Esophagus squamous epithelium (tissue), 5 donors: ENCODE data around the gene TMA7. TPM values are rescaled to one million over a fixed set of nuclear protein-coding genes. Genes with fewer than 3 reads are reported as not detected.

ENCODE experiments used
- DNase-seq: peaks from one replicate; lab custom pipeline; 2025; lab: John Stamatoyannopoulos, UW
- H3K27ac ChIP-seq, 4 donors: fragments of 200-600 bp; sonication (generic); one replicate each; pipeline ENCODE4 v1.5.1; 2016 to 2019; ENCODE audit warnings: mild to moderate bottlenecking in 1 of 4
- H3K27me3 ChIP-seq, 4 donors: fragments of 200-600 bp; sonication (generic); 1 replicate in 3 of 4; 2 replicates in 1 of 4; pipeline versions ENCODE4 v1.5.1 to v1.6.0; 2017 to 2021; ENCODE audit warnings: antibody characterized with exemption in 1 of 4
- H3K36me3 ChIP-seq, 3 donors: fragments of 200-600 bp; sonication (generic); one replicate each; pipeline ENCODE4 v1.5.1; 2016 to 2019
- H3K4me1 ChIP-seq, 3 donors: fragments of 200-600 bp; sonication (generic); one replicate each; pipeline ENCODE4 v1.5.1; 2017 to 2019
- H3K4me3 ChIP-seq, 4 donors: fragments of 200-600 bp; sonication (generic); 1 replicate in 3 of 4; 2 replicates in 1 of 4; pipeline ENCODE4 v1.5.1; 2016 to 2019; ENCODE audit warnings: mild to moderate bottlenecking in 2 of 4, moderate library complexity in 1 of 4
- H3K9me3 ChIP-seq, 3 donors: fragments of 200-600 bp; sonication (generic); one replicate each; pipeline ENCODE4 v1.5.1; 2016 to 2019
- POLR2A ChIP-seq, 4 donors: fragments of 450-650 bp; IDR thresholded peaks; one replicate each; pipeline ENCODE4 v1.6.1; 2017; ENCODE audit warnings: antibody characterized with exemption in 4 of 4, mild to moderate bottlenecking in 4 of 4, moderate library complexity in 3 of 4
- WGBS, 2 donors: methylation state at CpG; one replicate each; pipeline ENCODE4 v1.1.5; 2018; 5-methylcytosine and 5-hydroxymethylcytosine counted together
- intact Hi-C: fragments of 100-400 bp; cut with DNase I; formaldehyde crosslinking; loops from one replicate; pipeline ENCODE4 v1.15.0; 2022
- total RNA-seq, 4 donors: library from RNA; depleted of rRNA; stranded (reverse); fragments of >200 nt; gene quantifications; one replicate each; pipeline ENCODE4 v1.1.0, GENCODE V29; 2016
- TF ChIP-seq, protein P1 (sequence below), 6 experiments: fragments of 450-650 bp in 4 of 6; fragments of 200-600 bp in 2 of 6; sonication (generic) in 2 of 6; IDR thresholded peaks; one replicate each; pipeline ENCODE4 v1.5.1; 2016 to 2019; ENCODE audit warnings: antibody characterized with exemption in 6 of 6, mild to moderate bottlenecking in 4 of 6, moderate library complexity in 4 of 6
- donor health status: DM: yes; HTN: yes; CAD: no.

The TMA7 gene
- total RNA-seq, 4 donors from 2014 or later = 293 to 431 (median 357) TPM

DNA sequence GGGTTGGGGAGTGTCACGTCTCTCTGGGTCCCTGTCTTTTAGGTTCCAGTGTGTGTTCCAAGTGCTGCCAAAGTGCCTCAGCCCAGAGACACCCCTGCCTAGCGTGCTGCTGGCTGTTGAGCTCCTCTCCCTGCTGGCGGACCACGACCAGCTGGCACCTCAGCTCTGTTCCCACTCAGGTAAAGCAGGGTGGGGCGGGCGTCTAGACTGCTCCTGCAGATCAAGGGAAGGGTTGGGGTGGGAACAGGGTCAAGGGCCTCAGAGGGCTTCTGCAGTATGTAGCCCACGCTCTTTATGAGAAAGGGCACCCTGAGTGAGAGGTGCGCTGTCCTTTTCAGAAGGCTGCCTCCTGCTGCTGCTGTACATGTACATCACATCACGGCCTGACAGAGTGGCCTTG lies 23.6 kb downstream of the TMA7 start:
- H3K9me3 ChIP-seq = no peaks in the 10 kb centered on the region
- peak overlapping the region in 2 of 4 donors; percentile 1 to 99 for H3K27ac ChIP-seq
- H3K4me3 ChIP-seq = no peak overlapping the region
- DNase-seq = no peak
- no peaks in the 10 kb centered on the region for H3K27me3 ChIP-seq
- H3K36me3 ChIP-seq = peaks cover 15 to 80% (median 39%) of the 10 kb centered on the region in 3 donors
- 86% methylated on average over 1 of the region's 9 CpGs; no CpG with 5 or more reads in 1 of the 2 donors for whole genome bisulfite sequencing, 2 donors
- peaks cover 36 to 53% (median 41%) of the 10 kb centered on the region in 3 donors for H3K4me1 ChIP-seq
- intact Hi-C loops = loop anchor here (5.0 kb wide), 1 partner anchor 89 kb away; no protein-coding TSS in a partner anchor
- TF ChIP-seq, protein P1, sequence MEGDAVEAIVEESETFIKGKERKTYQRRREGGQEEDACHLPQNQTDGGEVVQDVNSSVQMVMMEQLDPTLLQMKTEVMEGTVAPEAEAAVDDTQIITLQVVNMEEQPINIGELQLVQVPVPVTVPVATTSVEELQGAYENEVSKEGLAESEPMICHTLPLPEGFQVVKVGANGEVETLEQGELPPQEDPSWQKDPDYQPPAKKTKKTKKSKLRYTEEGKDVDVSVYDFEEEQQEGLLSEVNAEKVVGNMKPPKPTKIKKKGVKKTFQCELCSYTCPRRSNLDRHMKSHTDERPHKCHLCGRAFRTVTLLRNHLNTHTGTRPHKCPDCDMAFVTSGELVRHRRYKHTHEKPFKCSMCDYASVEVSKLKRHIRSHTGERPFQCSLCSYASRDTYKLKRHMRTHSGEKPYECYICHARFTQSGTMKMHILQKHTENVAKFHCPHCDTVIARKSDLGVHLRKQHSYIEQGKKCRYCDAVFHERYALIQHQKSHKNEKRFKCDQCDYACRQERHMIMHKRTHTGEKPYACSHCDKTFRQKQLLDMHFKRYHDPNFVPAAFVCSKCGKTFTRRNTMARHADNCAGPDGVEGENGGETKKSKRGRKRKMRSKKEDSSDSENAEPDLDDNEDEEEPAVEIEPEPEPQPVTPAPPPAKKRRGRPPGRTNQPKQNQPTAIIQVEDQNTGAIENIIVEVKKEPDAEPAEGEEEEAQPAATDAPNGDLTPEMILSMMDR (IDR thresholded peaks at IDR 0.05) = no peak
- no peak for TF ChIP-seq POLR2A (IDR thresholded peaks at IDR 0.05)

DNA sequence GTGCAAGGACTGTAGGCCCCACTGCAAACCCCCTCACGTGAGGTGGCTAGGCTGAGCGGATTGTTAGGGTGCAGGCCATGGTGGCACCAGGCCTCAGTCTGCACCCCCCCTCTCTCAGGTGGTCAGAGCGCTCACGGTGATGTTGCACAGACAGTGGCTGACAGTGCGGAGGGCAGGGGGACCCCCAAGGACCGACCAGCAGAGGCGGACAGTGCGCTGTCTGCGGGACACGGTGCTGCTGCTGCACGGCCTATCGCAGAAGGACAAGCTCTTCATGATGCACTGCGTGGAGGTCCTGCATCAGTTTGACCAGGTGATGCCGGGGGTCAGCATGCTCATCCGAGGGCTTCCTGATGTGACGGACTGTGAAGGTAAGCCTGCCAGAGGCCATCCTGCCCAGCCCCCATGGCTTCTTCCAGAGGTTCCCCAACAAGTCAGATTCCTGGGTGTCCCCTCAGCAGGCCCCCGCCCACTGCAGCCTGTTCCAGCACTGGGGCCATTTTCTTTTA lies 24.7 kb downstream of the TMA7 start:
- intact Hi-C loops = loop anchor here (5.0 kb wide), 2 partner anchors 38 to 88 kb away; partner anchors contain the start of gene SHISA5
- H3K36me3 ChIP-seq = peaks cover 20 to 80% (median 37%) of the 10 kb centered on the region in 3 donors
- peak overlapping the region; percentile 91 to 100 (median 99) for H3K27ac ChIP-seq
- H3K27me3 ChIP-seq = no peaks in the 10 kb centered on the region
- no peak for DNase-seq
- H3K4me3 ChIP-seq = no peak overlapping the region
- TF ChIP-seq, protein P1 (IDR thresholded peaks at IDR 0.05) = no peak
- H3K4me1 ChIP-seq = peaks cover 45 to 56% (median 46%) of the 10 kb centered on the region in 3 donors
- WGBS, 2 donors = 100% methylated on average over 1 to 3 of the region's 17 CpGs
- no peaks in the 10 kb centered on the region for H3K9me3 ChIP-seq

DNA sequence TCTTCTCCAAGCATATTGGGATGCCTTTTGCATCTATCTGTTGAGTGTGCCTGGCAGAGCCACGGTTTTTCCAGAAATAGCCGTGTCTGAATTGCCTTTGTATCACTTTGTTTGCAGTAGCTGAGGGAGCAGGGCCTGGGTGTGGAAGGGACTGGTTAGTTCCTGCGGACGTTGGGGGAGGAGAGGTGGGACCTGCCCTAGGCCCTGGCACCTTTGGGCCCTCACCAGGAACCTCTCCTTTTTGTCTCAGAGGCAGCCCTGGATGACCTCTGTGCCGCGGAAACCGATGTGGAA lies 25.1 kb downstream of the TMA7 start:
- Histone ChIP-seq H3K27ac (peak overlapping the region; percentile 91 to 100 (median 99)), H3K27me3 (no peaks in the 10 kb centered on the region), H3K4me1 (peaks cover 49 to 60% (median 51%) of the 10 kb centered on the region in 3 donors), H3K36me3 (peaks cover 20 to 80% (median 35%) of the 10 kb centered on the region in 3 donors), H3K4me3 (peak overlapping the region in 2 of 4 donors; percentile 7 to 51), H3K9me3 (no peaks in the 10 kb centered on the region)
- 0 to 40% methylated on average over 1 of the region's 7 CpGs for WGBS, 2 donors
- intact Hi-C loops = loop anchor here (5.0 kb wide), 1 partner anchor 37 kb away; the partner anchor contains the start of gene SHISA5
- no peak for DNase-seq
- no peak for TF ChIP-seq POLR2A (IDR thresholded peaks at IDR 0.05)
- TF ChIP-seq, protein P1 (IDR thresholded peaks at IDR 0.05) = no peak

DNA sequence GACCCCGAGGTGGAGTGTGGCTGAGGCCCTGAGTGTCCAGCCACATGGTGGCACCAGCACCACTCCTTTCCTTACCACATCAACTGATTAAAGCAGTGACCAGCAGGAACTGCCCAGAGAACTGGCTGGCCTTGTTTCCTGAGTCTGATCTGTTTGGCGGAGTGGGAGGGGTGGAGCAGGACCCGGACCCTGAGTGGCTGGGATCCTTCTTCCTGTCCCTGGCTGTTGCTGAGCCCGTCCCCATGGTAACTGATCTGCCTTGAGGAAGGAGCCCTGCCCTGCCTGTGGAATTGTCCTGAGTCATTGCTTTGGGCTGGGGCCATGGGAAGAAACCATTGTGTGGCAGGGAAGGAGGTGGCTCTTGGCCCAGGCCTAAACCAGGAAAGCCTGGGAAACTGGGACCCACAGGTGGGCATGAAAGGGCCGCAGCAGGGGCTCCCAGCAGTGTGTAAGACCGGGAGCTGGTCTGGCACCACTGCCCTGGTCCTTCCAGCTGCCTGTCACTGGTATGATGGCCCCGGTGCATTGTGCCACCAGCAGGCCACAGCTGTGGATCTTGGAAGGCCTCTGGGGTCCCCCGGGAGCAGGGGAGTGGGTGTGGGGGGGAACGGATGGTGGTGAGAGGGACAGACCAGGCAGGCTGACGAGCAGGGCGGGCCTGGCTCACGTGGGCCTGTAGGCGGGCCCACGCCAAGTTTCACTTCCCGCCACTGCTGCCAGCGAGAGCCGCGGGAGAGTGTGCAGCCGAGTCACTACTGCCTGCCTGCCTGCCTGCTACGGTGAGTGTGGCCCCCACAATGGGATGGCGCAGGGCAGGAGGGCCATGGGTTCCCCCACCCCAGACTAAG lies 25.7 kb downstream of the TMA7 start:
- H3K4me3 ChIP-seq = peak overlapping the region; percentile 37 to 75 (median 52)
- no peaks in the 10 kb centered on the region for H3K9me3 ChIP-seq
- DNase-seq = peak; percentile 85
- intact Hi-C loops = loop anchor here (5.0 kb wide), 1 partner anchor 37 kb away; the partner anchor contains the start of gene SHISA5
- H3K27ac ChIP-seq = peak overlapping the region; percentile 91 to 100 (median 99)
- no peaks in the 10 kb centered on the region for H3K27me3 ChIP-seq
- peaks cover 55 to 65% (median 56%) of the 10 kb centered on the region in 3 donors for H3K4me1 ChIP-seq
- H3K36me3 ChIP-seq = peaks cover 20 to 77% (median 29%) of the 10 kb centered on the region in 3 donors
- WGBS, 2 donors = 0% methylated on average over 3 of the region's 21 CpGs; no CpG with 5 or more reads in 1 of the 2 donors
- TF ChIP-seq POLR2A (IDR thresholded peaks at IDR 0.05) = peak in 3 of 4 donors; percentile 42 to 94 (median 84)
- TF ChIP-seq, protein P1 (IDR thresholded peaks at IDR 0.05) = peak; percentile 49 to 87 (median 58)
